GM12874 (cell line): Measurements from ENCODE around the gene IQCH.

Experiments used
- TF ChIP-seq, protein P1 (sequence below): IDR thresholded peaks from 2 replicates; pipeline ENCODE4 v1.5.1; 2011; ENCODE audit warnings: low read depth, mild to moderate bottlenecking, control low read depth, low read length, moderate library complexity; ENCODE audit not compliant: insufficient read depth

Gene IQCH

GRCh38 chr15:67218428-67218827 lies 36.2 kb upstream of the IQCH start:
- TF ChIP-seq, protein P1, sequence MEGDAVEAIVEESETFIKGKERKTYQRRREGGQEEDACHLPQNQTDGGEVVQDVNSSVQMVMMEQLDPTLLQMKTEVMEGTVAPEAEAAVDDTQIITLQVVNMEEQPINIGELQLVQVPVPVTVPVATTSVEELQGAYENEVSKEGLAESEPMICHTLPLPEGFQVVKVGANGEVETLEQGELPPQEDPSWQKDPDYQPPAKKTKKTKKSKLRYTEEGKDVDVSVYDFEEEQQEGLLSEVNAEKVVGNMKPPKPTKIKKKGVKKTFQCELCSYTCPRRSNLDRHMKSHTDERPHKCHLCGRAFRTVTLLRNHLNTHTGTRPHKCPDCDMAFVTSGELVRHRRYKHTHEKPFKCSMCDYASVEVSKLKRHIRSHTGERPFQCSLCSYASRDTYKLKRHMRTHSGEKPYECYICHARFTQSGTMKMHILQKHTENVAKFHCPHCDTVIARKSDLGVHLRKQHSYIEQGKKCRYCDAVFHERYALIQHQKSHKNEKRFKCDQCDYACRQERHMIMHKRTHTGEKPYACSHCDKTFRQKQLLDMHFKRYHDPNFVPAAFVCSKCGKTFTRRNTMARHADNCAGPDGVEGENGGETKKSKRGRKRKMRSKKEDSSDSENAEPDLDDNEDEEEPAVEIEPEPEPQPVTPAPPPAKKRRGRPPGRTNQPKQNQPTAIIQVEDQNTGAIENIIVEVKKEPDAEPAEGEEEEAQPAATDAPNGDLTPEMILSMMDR, result no peak

DNA sequence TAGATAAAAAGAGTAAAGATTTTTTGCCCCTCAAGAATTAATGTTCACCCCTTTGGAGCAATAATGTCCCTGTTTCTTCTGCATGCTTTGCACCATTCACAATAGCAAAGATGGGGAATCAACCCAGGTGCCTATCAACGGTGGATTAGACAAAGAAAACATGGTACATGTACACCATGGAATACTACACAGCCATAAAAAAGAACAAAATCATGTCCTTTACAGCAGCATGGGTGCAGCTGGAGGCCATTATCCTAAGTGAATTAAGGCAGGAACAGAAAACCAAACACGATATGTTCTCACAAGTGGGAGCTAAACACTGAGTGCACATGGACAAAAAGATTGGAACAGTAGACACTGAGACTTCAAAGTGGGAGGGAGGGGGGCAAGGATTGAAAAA lies 35.3 kb upstream of the IQCH start:
- TF ChIP-seq, protein P1, result no peak

GRCh38 chr15:67224889-67225288 lies 29.7 kb upstream of the IQCH start:
- TF ChIP-seq, protein P1, result no peak

DNA sequence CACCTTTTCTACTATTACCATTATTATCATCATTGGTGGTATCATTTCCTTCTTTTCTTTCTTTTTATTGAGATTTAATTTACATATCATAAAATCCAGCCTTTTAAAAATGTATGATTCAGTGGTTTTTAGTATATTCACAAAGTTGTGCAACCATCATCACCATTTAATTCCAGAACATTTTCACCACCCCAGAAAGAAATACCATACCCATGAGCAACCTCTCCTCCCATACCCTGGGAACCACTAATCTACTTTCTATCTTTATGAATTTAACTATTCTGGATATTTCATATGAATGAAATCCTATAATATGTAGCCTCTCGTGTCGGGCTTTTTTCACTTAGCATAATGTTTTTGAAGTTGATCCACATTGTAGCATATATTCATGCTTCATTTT lies 29.2 kb upstream of the IQCH start:
- TF ChIP-seq, protein P1, result no peak

DNA sequence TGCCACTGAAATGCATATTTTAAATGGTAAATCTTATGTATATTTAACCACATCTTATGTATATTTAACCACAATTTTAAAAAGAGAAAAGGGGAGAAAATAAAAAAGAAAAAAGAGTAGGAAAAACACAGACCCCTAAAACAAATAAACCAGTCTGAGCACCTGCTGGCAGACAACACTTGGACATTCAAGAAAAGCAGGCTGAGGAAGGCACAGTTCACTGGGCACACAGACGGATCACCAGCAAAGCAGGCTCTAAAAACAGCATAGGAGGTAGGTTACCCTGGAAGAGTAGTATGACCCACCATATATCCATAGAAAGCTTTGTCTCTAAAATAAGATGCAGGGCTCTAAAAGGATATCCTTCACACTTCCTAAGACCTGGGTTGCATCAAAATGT lies 27.2 kb upstream of the IQCH start:
- TF ChIP-seq, protein P1, result no peak

- TF ChIP-seq, protein P1, result no peak
Observed at GRCh38 chr15:67227846-67228245, 26.7 kb upstream of the IQCH start.

GRCh38 chr15:67228286-67228685 lies 26.3 kb upstream of the IQCH start:
- TF ChIP-seq, protein P1, result no peak

DNA sequence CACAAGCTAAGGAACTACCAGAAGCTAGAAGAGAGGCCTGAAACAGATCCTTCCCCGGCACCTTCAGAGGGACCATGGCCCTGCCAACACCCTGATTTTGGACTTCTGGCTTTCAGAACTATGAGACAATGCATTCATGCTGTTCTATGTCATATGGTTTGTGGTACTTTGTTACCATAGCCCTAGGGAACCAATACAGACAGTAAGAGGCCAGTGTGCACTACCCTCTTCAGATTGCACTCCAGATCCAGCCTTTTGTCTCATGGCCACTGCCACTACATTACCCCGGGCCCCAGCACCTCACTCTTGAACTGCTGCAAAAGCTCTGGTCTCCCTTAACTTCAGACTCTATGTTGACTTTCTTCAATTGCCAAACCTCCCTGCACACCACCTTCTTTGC lies 24.1 kb upstream of the IQCH start:
- TF ChIP-seq, protein P1, result no peak
